Stromal cell of bone marrow (primary cell): ENCODE measurements around the gene NEURL1B.

Experiments
- DNase-seq: peaks from one replicate; pipeline ENCODE4 v3.0.0-alpha.2; 2012; ENCODE audit warnings: low read depth

Gene NEURL1B

DNA sequence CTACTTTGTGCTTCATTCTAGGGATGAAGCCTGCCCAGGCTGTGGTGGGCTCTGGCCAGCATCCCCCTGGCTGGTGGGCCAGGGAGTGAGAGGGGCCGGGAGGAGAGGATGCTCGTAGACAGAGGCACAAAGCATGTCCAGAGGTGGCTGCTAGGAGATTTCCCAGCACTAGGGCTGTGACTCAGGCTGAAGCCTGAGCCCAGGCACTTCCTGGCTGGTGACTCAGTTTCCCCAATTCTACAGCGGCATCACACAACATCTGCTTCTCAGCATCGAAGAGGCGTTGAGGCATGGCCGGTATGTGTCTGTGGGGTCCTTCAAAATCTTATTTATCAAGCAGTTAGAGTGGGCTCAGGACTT is 74.3 kb downstream of the NEURL1B start:
- DNase-seq, result no peak

DNA sequence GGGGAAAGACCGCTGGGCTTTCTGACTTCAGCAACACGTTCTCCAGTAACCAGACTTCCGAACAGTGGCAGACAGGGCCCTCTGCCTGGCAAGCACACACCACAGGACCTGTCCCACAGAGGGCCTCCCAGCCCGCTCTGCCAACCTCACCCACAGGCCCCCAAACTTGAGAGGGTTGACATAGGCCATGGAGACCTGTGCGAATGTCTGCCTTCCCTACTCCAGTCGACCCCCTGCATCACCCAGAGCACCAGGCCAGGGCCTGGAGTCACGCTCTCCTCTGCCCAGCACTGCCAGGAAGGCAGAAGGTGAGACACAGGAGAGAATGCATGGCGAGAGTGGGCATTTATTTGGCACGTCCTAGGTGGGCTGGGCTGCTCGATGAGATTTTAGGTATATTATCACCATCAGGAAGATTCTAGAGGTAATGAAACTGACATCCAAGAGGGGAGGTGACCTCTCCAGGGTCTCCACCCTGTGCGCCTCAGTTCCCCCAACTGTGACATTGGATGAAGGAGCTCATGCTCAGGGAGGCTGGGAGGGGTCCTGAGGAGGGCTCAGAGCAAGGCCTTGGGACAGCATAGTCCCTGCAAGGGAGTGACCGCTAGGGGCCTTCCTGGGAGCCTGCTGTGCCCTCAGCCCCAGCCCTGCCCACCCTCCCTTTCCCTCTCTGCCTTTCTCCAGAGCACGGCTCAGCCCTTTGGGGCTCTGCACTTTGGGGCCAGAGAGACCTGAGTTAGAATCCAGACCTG is 75.0 kb downstream of the NEURL1B start:
- DNase-seq, result no peak

DNA sequence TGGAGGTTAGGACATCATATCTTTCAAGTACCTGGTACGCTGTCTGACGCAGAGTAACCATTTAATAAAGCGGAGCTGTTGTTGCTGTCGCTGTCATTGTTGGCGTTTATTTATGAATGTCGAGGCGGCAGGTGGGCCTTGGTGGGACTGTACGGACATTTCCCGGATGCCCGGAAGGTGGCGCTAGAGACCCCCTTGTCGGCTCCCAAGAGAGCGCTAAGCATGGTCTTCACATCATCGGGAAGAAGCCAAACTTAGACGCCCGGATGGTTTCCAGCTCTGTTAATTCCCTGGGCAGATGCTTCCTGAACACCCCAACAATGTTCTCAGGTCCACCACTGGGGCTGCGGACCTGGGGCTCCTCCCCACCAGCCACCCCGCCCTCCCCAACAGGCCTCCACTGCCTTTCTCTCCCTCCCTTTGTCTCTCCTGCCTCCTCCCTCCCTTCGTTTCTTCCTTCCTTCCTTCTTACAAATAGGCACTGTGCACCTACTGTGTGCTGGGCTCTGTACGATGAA is 75.8 kb downstream of the NEURL1B start:
- peak; percentile 60 for DNase-seq

DNA sequence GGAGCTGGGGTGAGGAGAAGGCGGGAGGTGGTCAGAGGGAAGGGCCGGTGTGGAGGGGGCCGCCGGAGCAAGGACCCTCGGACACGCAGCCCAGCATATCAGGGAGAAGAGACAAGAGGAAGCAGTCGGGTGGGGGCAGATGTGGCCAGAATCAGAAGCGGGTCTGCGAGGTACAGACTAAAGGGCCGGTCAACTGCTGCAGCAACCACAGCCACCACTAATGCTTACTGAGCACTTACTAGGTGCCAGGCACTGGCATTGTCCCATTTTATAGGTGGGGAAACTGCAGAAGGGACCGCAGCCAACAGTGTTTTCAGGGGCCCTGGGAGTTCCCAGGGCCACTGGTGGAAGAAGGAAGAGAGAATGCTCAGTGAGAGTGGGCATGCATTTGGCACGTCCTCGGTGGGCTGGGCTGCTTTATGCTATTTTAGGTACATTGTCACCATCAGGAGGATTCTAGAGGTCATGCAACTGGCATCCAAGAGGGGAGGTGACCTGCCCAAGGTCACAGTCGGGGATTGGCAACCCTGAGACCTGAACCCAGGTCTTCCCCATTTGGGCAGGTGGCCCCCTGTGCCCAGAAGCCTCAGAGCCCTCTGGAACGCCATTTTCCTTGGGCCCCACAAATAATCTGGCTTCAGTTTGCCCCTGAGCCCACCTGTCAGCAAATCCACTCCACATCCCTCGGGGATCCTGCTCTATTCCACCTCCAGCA is 76.6 kb downstream of the NEURL1B start:
- no peak for DNase-seq

GRCh38 chr5:172718527-172719114 is 77.6 kb downstream of the NEURL1B start:
- DNase-seq, result no peak

DNA sequence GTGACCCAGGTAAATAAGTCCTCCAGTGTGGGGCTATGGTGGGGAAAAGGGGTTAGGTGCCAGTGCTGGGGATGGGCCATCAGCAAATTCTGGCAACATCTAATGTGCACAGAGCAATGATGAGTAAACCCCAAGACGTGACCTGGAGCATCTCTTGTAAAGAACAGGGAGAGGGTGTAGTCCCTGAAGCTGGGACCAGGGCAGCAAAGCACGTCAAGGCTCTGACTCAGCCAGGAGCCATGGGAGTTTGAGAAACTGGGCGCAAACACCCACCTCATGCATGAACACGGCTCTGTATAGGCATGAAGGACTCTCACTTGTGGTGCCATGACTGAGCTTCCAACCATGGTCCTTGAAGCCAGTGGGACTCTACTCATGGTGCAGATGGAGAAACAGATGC is 78.1 kb downstream of the NEURL1B start:
- DNase-seq, result no peak

- DNase-seq, result no peak
Measured at GRCh38 chr5:172720655-172721054, 79.6 kb downstream of the NEURL1B start.

DNA sequence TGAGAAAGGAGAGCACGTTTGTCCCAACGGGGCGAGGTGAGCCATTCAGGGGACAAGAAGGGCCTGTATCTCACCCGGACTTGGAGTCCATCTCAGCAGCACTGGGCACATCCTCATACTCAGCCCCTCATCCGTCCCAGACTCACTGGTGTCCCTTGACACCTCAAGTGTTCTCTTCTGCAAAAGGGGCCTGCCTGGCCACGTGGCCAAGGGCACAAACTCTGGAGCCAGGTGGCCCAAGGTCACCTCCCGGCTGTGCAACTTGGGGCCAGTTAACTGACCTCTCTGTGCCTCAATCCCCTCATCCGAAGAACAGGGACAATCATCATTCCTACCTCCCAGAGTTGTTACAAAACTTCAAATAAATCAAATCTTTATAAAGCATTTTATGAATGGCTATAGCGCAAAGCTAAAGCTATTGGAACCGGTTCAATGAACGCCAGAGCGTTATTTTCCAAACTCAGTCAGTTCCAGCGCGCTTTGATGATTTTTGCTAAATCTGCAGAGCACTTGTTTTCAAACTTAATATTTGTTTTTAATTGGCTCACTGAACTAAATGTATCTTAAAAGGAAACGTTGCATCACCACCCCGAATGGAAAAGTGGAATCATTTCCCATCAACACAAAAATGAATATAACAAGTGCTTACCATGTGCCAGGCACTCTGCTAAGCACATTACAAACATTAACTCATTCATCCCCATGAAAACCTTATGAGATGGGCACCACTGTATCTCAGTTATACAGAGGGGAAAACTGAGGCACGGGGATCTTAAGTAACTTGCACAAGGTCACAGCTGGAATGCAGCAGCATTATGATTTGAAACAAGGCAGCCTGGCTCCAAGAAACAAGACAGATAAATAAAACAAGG is 80.6 kb downstream of the NEURL1B start:
- DNase-seq, result peak; percentile 81

DNA sequence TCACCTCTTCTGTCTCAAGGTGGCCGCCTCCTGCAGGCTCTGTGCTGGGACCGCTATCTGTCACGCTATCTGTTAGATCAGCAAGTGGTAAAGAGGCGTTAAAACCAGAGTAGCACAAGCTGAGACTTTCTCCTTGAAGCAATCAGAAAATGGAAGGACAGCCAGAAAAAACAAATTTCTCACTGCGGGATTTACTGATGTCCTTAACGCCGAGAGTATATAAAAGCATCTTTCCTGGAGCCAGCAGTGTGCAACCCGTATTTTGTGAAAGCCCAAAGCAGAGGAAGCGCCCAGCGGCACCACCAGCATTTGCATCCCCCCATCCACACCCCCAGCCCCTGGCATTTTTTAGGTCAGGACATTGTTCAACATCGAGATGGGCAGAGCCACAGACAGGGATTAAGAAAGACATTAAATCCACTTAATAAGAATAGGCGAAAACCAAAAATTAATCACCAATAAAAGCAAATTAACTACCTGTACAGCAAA is 81.3 kb downstream of the NEURL1B start:
- no peak for DNase-seq

- no peak for DNase-seq
Measured at GRCh38 chr5:172723508-172723907, 82.4 kb downstream of the NEURL1B start.

- DNase-seq, result no peak
Measured at GRCh38 chr5:172724242-172725183, 83.5 kb downstream of the NEURL1B start.

GRCh38 chr5:172725273-172725672 is 84.2 kb downstream of the NEURL1B start:
- no peak for DNase-seq

DNA sequence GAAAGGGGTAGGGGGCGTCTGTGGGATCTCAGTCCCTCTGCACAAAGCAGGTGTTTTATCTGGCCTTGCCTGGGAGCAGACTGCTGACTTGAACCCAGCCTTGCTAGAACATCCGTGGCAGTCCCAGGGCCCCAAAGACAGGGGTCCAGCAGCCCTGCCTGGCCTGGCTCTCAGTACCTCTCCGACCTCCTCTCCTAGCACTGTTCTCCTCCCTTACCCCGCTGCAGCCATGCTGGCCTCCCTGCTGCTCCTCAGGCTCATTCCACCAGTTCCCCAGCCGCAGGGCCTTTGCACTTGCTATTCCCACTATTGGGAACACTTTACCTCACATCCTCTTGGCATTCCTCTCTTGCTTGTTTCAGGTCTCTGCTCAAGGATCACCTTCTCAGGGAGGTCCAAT is 84.7 kb downstream of the NEURL1B start:
- no peak for DNase-seq

GRCh38 chr5:172726966-172727365 is 85.9 kb downstream of the NEURL1B start:
- no peak for DNase-seq

GRCh38 chr5:172727551-172727950 is 86.5 kb downstream of the NEURL1B start:
- DNase-seq, result no peak

DNA sequence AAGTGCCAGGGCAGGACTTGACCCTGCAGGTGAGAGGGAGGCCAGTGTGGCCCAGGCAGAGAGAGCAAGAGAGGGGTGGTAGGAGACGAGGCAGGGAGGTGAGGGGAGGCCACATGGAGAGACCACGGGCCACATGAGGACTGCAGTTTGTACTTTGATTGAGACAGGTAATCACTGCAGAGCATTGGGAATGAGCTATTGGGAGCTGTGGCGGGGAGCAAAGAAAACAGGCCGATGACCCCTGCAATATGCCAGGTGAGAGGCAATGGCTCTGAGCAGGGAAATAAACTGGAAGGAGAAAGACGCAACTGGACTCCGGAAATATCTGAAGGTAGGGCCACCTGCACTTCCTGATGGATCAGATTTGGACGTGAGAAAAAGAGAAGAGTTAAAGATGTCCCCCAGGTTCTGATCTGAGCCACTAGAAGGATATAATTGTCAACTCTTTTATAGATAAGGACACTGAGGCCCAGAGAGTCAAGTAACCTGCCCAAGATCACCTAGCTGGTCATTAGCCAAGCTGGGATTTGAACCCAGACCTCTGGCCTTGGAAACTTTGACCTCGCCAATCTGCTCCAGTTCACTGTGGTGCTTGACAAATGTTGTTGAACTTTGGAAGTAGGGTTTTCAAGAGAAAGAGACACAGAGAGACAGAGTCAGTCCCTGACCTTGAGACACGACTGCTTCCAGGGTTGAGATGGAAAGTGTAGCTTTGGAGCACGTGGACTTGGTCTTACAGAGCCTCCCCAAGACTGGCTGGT is 87.6 kb downstream of the NEURL1B start:
- DNase-seq, result no peak

- DNase-seq, result no peak
Measured at GRCh38 chr5:172729588-172729987, 88.5 kb downstream of the NEURL1B start.

- no peak for DNase-seq
Measured at GRCh38 chr5:172730222-172730621, 89.2 kb downstream of the NEURL1B start.

DNA sequence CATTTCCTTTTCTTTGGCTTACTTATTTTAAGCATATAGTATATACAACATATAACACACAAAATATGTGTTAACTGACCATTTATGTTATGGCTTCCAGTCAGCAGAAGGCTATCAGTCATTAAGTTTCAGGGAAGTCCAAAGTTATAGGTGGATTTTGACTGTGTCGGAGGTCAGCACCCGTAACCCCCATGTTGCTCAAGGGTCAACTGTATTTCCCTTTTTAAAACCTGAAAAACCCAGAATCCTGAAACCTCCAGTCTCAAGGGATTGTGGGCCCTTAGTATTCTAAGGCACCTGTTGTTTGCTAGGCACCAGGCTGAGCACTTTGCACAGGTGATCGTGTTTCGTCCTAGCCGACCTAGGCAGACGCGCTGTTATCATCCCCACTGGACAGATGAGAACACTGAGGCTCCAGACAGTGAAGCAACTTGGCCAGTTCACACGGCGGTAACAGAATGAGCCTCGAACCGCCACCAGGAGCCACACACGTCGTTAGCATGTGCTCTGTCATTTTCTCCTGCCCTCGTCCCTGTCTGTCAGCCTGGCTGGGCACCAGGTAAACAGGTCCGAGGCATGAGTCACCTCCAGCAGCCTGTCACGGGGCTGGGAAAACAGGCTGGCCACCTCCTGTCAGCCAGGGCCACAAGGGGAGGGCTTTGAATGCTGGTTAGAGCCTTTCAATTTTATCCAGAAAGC is 90.1 kb downstream of the NEURL1B start:
- DNase-seq, result no peak
